Limb (tissue), 2 donors: Measurements from ENCODE around the gene P3H1.
"Not testable (repeated sequence)": the region's sequence is repeated elsewhere in the genome, so short reads cannot be mapped to it uniquely, and the experiment has no call there.

ENCODE experiments used
- DNase-seq, 2 donors: peaks; one replicate each; pipeline ENCODE4 v3.0.0-alpha.2; 2016; ENCODE audit errors: extremely low spot score in 2 of 2

P3H1 gene

GRCh38 chr1:42766741-42767509 is at the start of gene P3H1, which contains the start of gene C1orf50:
Gene P3H1 (minus strand): TSS chr1:42767028. CDS start chr1:42766971, 57 bp downstream.
Gene C1orf50 (plus strand): TSS chr1:42767249. CDS start chr1:42767312, 63 bp downstream.
- DNase-seq, result peak; percentile 99 to 100

- DNase-seq, result peak; percentile 15 to 35
These were observed 49.2 kb upstream of the P3H1 start for GRCh38 chr1:42815941-42816584.

DNA sequence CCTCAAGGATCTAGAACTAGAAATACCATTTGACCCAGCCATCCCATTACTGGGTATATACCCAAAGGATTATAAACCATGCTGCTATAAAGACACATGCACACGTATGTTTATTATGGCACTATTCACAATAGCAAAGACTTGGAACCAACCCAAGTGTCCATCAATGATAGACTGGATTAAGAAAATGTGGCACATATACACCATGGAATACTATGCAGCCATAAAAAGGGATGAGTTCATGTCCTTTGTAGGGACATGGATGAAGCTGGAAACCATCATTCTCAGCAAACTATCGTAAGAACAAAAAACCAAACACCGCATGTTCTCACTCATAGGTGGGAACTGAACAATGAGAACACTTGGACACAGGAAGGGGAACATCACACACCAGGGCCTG is 48.0 kb upstream of the P3H1 start:
- DNase-seq, result not testable (repeated sequence)

DNA sequence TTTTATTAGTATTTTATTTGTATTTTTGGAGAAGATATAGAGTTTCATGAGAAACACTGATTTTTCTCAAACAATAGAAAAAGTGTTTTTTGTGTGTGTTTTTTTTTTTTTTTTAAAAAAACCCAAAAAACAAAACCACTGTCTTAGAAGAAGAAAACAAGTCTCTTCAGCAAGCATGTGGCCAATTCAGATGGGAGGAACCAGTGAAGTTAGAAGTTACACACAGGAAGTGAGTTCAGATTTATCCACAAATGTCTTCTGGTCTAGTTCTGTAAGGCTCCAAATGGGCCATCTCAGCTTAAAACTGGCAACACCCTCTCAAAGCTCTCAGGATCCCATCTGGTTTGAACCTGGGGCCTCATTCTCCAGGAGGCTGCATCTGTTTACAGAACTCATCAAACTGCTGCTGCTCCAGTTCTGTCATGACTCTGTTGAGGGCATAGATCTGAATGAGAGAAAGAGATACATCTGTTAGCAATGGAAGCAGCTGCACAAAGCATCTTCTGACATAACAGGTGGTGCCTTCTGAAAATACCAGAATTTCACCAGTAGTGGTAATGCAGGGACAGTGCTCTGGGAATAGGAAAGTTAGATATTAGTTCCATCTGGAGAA is 40.3 kb upstream of the P3H1 start:
- DNase-seq, result peak in 1 of 2 donors; percentile 44

DNA sequence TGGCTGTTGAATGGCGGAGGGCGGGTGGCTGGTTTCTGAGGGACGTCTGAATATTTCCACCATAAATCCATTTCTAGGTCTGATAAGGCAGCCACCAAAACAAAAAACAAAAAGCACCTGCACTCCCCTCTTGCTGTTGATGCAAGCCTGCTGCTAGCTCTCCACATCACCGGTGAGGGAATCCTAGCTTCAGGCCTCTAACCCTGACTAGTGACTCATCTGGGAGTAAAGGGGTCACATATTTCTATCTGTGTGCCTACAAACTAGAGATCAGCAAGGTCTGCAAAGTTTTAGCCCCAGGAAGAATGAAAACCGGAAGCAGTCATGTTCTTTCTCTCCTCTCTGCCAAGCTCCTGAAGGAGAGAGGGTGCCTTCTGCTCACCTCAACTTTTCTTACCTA is 39.8 kb upstream of the P3H1 start:
- DNase-seq, result no peak

GRCh38 chr1:42806171-42806570 is 39.3 kb upstream of the P3H1 start:
- DNase-seq, result no peak

- no peak for DNase-seq
These were observed 35.1 kb upstream of the P3H1 start for GRCh38 chr1:42801832-42802473.

DNA sequence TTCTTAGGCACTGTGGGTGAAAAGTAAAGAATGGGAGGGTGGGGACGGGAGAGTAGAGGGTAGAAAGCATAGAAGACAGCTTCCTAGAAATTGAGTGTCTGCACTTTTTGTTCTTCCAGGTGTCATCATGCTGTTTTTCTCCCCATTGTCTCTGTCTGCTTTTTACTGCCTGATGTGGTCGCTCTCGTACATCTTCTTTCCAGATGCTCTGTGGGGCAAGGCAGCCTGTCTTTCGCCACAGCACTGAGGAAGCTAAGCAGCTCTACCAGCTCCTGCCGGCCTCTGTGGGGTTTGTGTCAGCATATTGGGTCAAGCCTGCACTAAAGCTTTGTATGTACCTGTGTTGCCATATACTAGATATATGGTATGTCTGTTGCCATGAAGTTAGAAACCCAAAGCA is 31.2 kb upstream of the P3H1 start:
- DNase-seq, result no peak

DNA sequence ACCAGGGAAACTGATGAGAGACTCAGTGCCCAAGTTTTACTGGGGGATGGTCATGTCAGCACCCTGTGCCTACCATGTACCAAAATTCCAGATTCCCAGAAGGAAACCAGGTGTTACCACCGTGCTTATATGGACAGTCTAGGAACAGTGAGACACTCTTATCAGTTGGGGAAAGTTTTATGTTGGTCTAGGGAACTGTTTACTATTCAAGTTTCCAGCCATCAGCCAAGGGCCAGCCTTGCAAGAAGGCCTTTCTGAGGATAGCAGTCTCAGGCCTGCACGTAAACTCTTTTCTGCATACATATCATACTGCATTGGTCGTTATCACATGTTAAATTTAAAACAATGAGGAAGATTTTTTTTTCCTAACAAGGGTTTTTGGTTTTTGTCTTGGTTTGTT is 30.6 kb upstream of the P3H1 start:
- no peak for DNase-seq

DNA sequence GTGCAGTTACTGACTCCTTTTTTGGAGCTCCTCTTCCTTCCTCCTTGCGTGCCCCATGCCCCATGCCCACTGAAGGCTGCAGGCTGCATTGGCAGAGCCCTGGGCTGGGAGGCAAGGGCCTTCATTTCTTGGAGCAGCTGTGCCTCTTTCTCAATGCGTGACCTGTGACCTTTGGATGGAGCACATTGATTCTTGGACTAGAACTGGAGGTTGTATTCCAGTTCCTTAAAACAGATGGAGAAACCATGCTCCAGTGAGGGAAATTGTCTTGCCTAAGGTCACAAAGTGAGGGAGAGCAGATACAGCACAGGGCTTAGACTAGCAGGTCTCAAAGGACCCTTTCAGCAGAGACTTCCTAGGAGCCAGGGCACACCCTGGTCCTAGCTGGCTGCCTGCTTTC is 27.0 kb upstream of the P3H1 start:
- no peak for DNase-seq

- DNase-seq, result no peak
These were observed 21.2 kb upstream of the P3H1 start for GRCh38 chr1:42788021-42788420.

GRCh38 chr1:42786097-42786496 is 19.3 kb upstream of the P3H1 start:
- no peak for DNase-seq

DNA sequence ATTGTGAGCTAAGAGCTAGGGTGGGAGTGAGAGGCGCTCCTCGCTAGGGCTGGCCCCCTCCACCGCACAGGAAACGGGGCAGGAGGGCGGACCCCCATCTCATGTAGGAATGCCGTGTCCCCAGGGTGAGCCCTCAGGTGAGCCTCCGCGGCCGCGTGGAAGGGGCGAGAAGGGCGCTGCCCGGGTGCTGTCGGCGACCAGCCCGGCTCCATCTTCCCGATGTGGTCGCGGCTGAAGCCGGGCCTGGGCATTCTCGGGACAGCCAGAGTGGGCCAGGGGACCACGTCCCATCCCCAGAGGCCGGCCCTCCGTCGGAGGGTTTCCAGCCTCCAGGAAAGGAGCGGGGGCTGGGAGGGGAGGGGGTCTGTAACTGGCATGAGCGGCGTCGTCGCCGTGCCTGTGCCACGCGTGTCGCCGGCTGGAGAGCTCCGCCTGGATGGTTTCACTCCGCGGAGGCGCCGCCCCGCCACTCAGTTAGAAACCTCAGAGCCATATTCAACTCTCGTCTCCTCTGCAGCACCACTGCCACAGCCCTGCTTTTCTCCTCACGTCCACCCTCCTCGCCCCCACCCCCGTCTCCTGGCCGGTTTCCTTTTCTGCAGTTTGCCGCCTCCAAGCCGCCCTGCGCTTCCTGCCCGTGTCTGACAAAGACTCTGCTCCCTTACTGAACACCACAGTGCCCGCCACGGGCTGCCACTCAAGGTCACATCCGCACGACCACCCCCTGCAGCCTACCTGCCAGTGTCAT is 18.3 kb upstream of the P3H1 start, which contains the start of gene TMEM269:
Gene TMEM269, plus strand, starts transcription at position 46 of the 748 bp plus-strand sequence. CDS start 4,903 bp downstream, outside the sequence.
- peak in 1 of 2 donors; percentile 55 for DNase-seq

GRCh38 chr1:42784547-42784945 is 17.7 kb upstream of the P3H1 start:
- no peak for DNase-seq

DNA sequence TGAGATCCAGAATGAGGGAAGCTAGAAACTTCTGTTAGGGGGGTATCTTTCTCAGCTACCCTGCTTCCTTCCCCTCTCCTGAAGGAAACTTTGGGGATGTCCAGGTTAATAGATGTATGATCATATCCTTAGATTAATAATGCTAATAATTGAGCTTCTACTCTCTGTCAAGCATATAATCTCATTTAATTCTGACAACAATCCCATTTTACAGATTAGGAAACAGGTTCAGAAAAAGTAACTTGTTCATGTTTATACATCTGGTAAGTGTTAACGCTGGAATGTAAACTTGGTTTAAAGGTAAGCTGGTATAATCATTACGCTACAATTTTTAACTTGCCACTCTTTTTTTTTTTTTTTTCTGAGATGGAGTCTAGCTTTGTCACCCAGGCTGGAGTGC is 16.3 kb upstream of the P3H1 start:
- DNase-seq, result no peak

DNA sequence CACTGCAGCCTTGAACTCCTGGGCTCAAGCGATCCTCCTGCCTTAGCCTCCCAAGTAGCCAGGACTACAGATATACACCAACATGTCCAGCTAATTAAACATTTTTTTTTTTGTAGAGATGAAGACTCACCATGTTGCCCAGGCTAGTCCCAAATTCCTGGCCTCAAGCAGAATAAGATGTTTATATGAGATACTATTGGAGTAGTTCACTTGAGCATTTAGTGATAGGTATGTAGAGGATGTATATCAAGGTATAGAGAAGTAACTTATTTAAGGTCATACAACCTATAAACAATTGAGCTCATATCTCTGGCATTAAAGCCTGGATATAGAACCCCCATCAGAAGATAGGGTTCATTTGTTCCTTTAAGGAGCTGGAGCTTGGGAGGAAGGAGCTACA is 13.3 kb upstream of the P3H1 start:
- no peak for DNase-seq

GRCh38 chr1:42779725-42780124 is 12.9 kb upstream of the P3H1 start:
- no peak for DNase-seq

- peak; percentile 20 to 50 for DNase-seq
These were observed 11.0 kb upstream of the P3H1 start for GRCh38 chr1:42777852-42778251.

GRCh38 chr1:42776502-42776901 is 9.7 kb upstream of the P3H1 start:
- no peak for DNase-seq

GRCh38 chr1:42774928-42775526 is 8.2 kb upstream of the P3H1 start:
- no peak for DNase-seq

DNA sequence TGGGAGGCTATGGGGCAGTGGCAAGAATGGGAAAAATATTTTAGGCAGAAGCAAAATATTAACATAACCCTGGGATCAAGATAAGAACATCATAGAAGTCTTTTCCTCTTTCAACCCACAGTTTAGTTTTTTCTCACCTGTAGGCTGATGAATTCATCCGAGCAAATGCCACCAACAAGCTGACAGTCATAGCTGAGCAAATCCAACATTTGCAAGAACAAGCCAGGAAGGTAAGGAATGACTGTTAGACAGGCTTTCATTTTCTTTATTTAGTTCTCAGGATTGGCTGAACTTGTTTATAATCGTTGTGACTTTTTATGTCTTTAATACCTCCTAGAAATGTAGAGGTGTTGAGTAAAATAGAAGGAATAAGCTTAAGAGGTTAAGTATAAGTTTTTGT is 6.6 kb upstream of the P3H1 start:
- DNase-seq, result no peak
